Lower leg skin (tissue), 3 donors: ENCODE results near the gene FBXO47.

Experiments used
- CTCF ChIP-seq, 3 donors: fragments of 450-650 bp; IDR thresholded peaks; one replicate each; pipeline ENCODE4 v1.5.1; 2016; ENCODE audit warnings: antibody characterized with exemption in 3 of 3, mild to moderate bottlenecking in 3 of 3, moderate library complexity in 2 of 3
- POLR2A ChIP-seq, 2 donors: fragments of 450-650 bp; IDR thresholded peaks; one replicate each; pipeline ENCODE4 v1.6.1; 2016 to 2017; ENCODE audit warnings: antibody characterized with exemption in 2 of 2, mild to moderate bottlenecking in 1 of 2, moderate library complexity in 1 of 2

GRCh38 chr17:38970128-38970527 is 2.9 kb upstream of the FBXO47 start:
- TF ChIP-seq CTCF (IDR thresholded peaks at IDR 0.05) (no peak), POLR2A (IDR thresholded peaks at IDR 0.05) (no peak)
